CD4-positive, alpha-beta T cell treated with Interleukin-21 for 1 hour (primary cell): ENCODE results near the gene ARL2BP.

Source experiments
- DNase-seq: peaks from one replicate; pipeline ENCODE4 v3.0.0-alpha.2; 2020

The ARL2BP gene

GRCh38 chr16:57284209-57284951 lies 39.3 kb downstream of the ARL2BP start, which contains the start of gene PLLP:
PLLP (minus strand) TSS chr16:57284672; CDS start chr16:57284540, 132 bp downstream.
- peak; percentile 45 for DNase-seq

GRCh38 chr16:57284952-57285363 lies 39.9 kb downstream of the ARL2BP start:
- DNase-seq: no peak

- DNase-seq: no peak
Observed at GRCh38 chr16:57285379-57285778, 40.3 kb downstream of the ARL2BP start.

DNA sequence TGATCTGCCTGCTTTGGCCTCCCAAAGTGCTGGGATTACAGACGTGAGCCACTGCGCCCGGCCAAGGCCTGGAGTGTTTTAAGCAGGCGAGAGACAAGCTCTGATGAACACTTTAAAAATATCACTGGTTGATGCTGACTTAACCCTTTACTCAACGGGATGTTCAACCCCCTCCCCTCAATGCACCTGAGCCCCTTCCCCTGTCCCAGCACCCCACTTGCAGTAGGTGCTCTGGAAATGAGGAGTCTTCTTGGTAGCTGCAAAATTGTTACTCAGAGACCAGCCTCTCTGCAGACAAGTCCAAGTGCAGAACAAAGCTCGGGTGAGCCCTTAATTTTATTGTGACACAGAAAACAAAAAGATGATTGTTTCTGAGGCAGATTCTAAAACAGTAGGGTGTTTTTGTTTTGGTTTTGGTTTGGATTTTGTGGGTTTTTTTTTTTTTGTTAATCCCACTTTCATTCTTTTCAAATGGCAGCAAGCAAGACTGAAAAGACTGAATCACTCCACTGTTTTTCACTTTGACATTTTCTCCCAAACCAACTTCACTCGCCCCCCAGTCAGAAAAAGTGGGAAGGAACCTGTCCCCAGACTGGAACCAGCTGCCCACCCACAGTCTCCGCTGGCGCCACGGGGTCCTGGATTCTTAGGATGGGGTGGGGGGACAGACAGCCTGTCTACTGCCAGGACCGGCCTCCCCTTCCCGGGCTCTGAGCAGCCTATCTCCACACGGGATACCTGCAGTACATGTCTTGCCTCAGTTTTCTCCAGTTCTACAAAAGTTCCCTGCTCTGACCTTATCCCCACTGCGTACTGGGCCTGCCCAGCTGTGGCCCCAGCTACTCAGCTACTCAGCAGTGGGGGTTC lies 44.6 kb downstream of the ARL2BP start:
- DNase-seq: no peak

- DNase-seq: peak; percentile 76
Observed at GRCh38 chr16:57297856-57298255, 52.8 kb downstream of the ARL2BP start.

DNA sequence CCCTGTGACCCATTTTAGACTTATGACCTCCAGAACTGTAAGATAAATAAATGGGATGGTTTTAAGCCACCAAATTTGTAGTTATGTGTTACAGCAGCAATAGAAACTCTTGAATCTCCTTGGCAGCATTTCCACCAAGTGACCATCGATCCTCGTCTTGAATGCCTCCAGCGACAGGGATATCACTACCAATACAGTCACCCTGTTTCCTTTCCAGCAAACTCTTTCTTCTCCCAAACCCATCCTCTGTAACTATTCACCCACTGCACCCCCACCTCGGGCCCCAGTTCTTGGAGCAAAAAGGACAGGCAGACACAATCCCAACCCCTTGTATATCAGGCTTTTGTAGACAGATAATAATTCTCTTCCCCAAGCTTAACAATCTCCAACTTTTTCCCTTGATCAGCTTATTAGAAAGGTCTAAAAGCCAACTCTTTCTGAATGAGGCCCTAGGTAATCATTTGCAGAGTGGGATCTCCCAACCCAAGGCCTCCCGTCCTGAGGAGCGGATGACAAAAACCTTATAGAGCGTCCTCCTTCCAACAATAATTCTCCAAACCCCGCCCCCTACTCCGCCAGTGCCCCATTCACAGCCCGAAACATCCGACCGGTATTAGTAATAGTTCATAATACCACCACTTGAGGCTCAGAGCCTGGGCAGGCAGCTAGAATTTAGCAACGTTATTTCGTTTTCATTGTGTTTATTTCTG lies 54.1 kb downstream of the ARL2BP start:
- DNase-seq: no peak

DNA sequence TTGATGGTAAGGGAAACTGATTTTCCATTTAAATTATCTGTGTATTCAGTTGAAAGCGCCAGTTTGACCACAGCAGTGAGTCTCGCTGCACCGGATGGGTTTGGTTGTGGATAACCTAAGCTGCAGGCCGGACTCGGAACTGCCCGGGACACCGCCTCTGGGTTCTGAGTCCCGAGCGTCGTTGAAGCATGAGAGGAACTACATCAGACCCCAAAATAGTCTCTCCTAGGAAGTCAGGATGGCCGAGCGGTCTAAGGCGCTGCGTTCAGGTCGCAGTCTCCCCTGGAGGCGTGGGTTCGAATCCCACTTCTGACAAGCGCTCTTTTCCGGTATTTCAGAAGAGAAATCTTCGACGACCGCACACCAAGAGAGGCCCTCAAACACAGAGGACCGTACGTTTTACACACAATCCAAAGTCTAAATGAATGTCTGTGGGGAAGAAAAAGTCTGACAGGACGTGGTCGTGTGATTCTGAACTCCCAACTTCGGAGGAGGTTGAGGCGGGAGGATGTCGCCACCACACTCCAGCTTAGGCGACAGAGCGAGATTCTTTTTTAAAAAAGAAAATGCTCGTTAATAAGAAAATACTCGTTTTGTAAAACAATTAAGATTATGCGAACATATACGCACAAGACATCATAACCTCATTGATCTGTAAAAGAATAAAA lies 54.8 kb downstream of the ARL2BP start:
- DNase-seq: peak; percentile 92

- peak; percentile 100 for DNase-seq
Observed at GRCh38 chr16:57300387-57301125, 55.5 kb downstream of the ARL2BP start.

DNA sequence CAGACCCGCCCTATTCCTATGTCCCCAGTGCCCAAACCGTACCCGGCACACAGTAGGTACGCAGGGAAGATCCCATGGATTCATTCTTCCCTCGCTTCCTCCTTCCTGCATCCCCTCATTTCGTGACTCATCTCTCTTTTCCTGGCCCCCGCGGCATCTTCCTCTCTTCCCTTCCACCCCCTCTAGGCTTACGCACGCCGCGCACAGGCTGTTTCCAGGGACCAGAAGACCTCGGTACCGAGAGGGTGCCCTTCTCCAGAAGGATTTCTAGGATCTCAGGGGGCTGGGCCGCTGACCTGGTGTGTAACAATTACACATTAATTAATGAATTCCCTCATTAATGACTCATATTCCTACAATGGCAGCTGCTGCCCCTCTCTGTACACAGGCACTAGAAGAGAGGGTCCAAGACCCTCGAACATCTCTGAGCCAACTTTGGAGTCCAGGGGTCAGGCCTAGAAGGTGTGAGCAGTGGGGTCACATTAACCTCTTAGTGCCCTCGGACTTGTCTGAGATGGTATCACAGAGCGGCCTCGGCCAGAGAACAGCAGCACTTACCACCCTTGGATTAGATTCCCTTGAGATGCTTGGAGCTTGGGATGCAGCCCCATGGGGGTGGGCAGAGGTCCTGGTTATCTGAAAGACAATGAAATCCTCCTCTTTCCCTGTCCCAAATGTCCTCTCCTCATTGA lies 56.2 kb downstream of the ARL2BP start:
- no peak for DNase-seq
